C4-2B (cell line): Measurements from ENCODE around the gene HMGN2.

Source experiments
- H3K27ac ChIP-seq: fragments of 450-650 bp; 2 replicates; pipeline ENCODE4 v1.5.1; 2017
- ZFX ChIP-seq: fragments of 450-650 bp; IDR thresholded peaks from 2 replicates; pipeline ENCODE4 v1.6.1; 2017
- TF ChIP-seq, protein P1 (sequence below): fragments of 450-650 bp; conservative IDR thresholded peaks from 2 replicates; pipeline ENCODE4 v1.5.1; 2017; ENCODE audit warnings: mild to moderate bottlenecking

Gene HMGN2

DNA sequence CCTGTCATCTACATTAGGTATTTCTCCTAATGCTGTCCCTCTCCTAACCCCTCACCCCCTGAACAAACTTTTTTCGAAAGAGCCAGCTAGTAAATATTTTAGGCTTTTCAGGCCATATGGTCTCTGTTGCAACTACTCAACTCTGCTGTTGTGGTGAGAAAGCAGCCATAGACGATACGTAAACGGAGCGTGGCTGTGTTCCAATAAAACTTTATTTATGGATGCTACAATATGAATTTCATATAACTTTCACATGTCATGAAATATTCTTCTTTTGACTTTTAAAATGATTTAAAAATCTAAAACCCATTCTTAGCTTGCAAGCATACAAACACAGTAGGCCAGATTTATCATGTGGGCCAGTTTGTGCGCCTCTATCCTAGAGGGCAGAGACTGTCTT, 46.1 kb downstream of the HMGN2 start:
- TF ChIP-seq ZFX: no peak
- TF ChIP-seq, protein P1, sequence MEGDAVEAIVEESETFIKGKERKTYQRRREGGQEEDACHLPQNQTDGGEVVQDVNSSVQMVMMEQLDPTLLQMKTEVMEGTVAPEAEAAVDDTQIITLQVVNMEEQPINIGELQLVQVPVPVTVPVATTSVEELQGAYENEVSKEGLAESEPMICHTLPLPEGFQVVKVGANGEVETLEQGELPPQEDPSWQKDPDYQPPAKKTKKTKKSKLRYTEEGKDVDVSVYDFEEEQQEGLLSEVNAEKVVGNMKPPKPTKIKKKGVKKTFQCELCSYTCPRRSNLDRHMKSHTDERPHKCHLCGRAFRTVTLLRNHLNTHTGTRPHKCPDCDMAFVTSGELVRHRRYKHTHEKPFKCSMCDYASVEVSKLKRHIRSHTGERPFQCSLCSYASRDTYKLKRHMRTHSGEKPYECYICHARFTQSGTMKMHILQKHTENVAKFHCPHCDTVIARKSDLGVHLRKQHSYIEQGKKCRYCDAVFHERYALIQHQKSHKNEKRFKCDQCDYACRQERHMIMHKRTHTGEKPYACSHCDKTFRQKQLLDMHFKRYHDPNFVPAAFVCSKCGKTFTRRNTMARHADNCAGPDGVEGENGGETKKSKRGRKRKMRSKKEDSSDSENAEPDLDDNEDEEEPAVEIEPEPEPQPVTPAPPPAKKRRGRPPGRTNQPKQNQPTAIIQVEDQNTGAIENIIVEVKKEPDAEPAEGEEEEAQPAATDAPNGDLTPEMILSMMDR: no peak
- no peak overlapping the region for H3K27ac ChIP-seq

DNA sequence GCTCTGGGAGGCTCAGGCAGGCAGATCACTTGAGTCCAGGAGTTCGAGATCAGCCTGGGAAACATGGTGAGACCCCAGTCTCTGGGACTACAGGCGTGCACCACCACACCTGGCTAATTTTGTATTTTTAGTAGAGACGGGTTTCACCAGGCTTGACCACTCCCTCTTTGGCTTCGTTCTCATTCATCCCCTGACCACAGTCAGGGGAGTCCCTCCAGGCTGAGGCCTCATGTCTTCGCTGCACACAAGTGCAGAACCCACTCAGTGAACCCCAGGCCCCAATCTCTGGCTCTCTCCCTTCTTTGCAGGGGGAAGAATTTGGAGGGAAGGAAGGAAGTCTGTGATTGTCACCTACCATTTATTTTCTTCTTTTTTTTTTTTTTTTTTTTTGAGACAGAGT, 48.1 kb downstream of the HMGN2 start:
- TF ChIP-seq, protein P1: no peak
- no peak for TF ChIP-seq ZFX
- no peak overlapping the region for H3K27ac ChIP-seq

DNA sequence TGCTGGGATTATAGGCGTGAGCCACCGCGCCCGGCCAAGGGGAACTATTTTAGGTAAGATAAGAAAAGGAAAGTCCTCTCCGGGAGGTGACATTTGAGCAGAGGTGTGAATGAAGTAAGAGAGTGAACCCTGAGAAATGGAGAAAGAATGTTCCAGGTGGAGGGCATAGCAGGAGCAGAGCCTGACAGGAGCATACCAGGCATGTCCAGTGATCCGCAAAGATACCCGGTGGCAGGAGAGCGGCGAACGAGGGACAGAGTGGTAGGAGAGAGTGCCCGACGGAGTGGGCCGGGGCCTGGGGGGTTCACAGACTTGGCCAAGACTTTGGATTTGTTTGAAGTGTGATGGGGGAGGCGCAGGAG, 49.4 kb downstream of the HMGN2 start:
- no peak for TF ChIP-seq ZFX
- TF ChIP-seq, protein P1: no peak

DNA sequence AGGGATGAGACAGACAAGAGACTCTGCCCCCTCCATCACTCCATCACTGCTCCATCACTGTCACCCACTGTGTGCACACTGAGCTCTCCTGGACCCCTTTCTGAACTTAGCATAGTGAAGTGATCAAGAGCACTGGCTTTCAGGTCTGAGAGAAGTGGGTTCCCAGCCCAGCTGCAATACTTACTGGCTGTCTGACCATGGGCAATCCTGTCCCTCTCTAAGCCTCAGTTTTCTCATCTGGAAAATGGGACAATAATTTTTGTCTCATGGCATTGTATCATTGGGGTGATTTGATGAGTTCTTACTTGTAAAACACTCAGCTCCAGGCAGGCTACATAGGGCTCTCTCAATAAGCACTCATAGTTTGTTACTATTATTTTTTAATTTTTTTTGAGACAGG, 49.8 kb downstream of the HMGN2 start:
- no peak overlapping the region for H3K27ac ChIP-seq
- TF ChIP-seq, protein P1: no peak
- TF ChIP-seq ZFX: no peak

More for the DNA sequence above, 49.4 kb downstream of the HMGN2 start:
- no peak overlapping the region for H3K27ac ChIP-seq

DNA sequence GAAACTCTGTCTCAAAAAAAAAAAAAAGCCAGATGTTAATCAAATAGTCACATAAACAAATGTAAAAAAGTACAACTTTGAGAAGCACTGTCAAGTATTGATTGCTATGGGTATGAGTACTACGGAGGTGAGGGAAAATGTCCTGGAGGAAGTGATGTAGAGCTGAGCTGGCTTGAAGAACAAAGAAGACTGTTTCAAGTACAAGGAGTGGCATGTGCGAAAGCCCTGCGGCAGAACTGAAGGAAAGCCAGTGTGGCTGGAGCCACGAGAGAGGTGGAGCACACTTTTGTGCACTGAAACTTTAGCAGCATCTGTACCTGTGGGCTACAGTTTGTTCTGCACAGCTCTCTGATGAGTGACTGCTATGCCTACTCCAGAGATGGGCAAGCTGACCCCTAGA, 51.9 kb downstream of the HMGN2 start:
- TF ChIP-seq, protein P1: no peak
- no peak for TF ChIP-seq ZFX
- H3K27ac ChIP-seq: no peak overlapping the region
